PC-9 (cell line): ENCODE results near the gene CST8. TPM values are rescaled to one million over a fixed set of nuclear protein-coding genes. Genes with fewer than 3 reads are reported as not detected.
"Not testable (repeated sequence)": the region's sequence is repeated elsewhere in the genome, so short reads cannot be mapped to it uniquely, and the experiment has no call there.

Experiments used
- BruUV-seq: library from RNA; stranded (reverse); fragments of 400-500 nt; replicated peaks from 2 replicates; lab custom pipeline; 2021; lab: Mats Ljungman, UMichigan
- CTCF ChIA-PET: fragments of 300-600 bp; sonication (Branson Sonifier 250); formaldehyde crosslinking; loops from one replicate; lab custom pipeline; 2022; ENCODE audit warnings: antibody characterized with exemption; lab: Charles Lee
- POLR2A ChIA-PET: fragments of 300-600 bp; sonication (Branson Sonifier 250); formaldehyde crosslinking; loops from one replicate; lab custom pipeline; 2022; ENCODE audit warnings: antibody characterized with exemption; ENCODE audit not compliant: unreplicated experiment; lab: Charles Lee
- DNase-seq, 2 experiments: peaks; one replicate each; pipeline versions ENCODE4 v3.0.0 to v3.0.0-alpha.2; 2015 to 2022; ENCODE audit warnings: mixed read lengths in 1 of 2
- H2AFZ ChIP-seq: fragments of 200-600 bp; sonication (generic); 2 replicates; pipeline ENCODE4 v1.8.1; 2017; ENCODE audit warnings: antibody characterized with exemption
- H3F3A ChIP-seq: fragments of 200-600 bp; sonication (generic); 2 replicates; pipeline ENCODE4 v1.8.1; 2017; ENCODE audit warnings: antibody characterized with exemption, mild to moderate bottlenecking, low read depth; ENCODE audit not compliant: insufficient read depth
- H3K27ac ChIP-seq: fragments of 200-600 bp; sonication (generic); 2 replicates; pipeline ENCODE4 v1.6.1; 2016; ENCODE audit warnings: mixed run types
- H3K27me3 ChIP-seq: fragments of 200-600 bp; sonication (generic); 2 replicates; pipeline ENCODE4 v1.6.1; 2016; ENCODE audit warnings: low read depth, mixed run types; ENCODE audit not compliant: insufficient read depth
- H3K36me3 ChIP-seq: fragments of 200-600 bp; sonication (generic); 2 replicates; pipeline ENCODE4 v1.6.1; 2016; ENCODE audit warnings: low read depth, mixed run types
- H3K4me1 ChIP-seq: fragments of 200-600 bp; sonication (generic); replicated peaks from 2 replicates; pipeline ENCODE4 v1.6.1; 2016; ENCODE audit warnings: mixed run types; ENCODE audit not compliant: insufficient read depth
- H3K4me2 ChIP-seq: fragments of 200-600 bp; sonication (generic); 2 replicates; pipeline ENCODE4 v1.6.1; 2017; ENCODE audit warnings: mixed run types
- H3K4me3 ChIP-seq: fragments of 200-600 bp; sonication (generic); 2 replicates; pipeline ENCODE4 v1.6.1; 2016; ENCODE audit warnings: mixed run types
- H3K79me2 ChIP-seq: fragments of 200-600 bp; sonication (generic); 2 replicates; pipeline ENCODE4 v1.6.1; 2017; ENCODE audit warnings: low read depth, mixed run types
- H3K9me2 ChIP-seq: fragments of 200-600 bp; sonication (generic); 2 replicates; pipeline ENCODE4 v1.8.1; 2017; ENCODE audit warnings: mild to moderate bottlenecking; ENCODE audit not compliant: insufficient read depth
- H3K9me3 ChIP-seq: fragments of 200-600 bp; sonication (generic); 2 replicates; pipeline ENCODE4 v1.8.1; 2016; ENCODE audit warnings: low read depth; ENCODE audit not compliant: insufficient read depth
- H4K20me1 ChIP-seq: fragments of 200-600 bp; sonication (generic); 2 replicates; pipeline ENCODE4 v1.8.1; 2017; ENCODE audit not compliant: insufficient read depth
- EZH2 ChIP-seq: fragments of 200-600 bp; sonication (generic); IDR thresholded peaks from 2 replicates; pipeline ENCODE4 v1.8.0; 2017; ENCODE audit warnings: antibody characterized with exemption, low read depth
- intact Hi-C: fragments of 100-400 bp; cut with micrococcal nuclease; formaldehyde crosslinking; loops from one replicate; pipeline ENCODE4 v1.10.0; 2022; ENCODE audit not compliant: unreplicated experiment
- total RNA-seq: library from RNA; stranded (reverse); gene quantifications from 2 replicates; pipeline ENCODE4 v1.2.3, GENCODE V29; 2021
- TF ChIP-seq, protein P1 (sequence below): fragments of 200-600 bp; sonication (generic); conservative IDR thresholded peaks from 2 replicates; pipeline ENCODE4 v1.6.1; 2017; ENCODE audit warnings: mixed run types, antibody characterized with exemption, mild to moderate bottlenecking, moderate library complexity

CST8 gene
- total RNA-seq, 1 experiment from 2014 or later: not detected

DNA sequence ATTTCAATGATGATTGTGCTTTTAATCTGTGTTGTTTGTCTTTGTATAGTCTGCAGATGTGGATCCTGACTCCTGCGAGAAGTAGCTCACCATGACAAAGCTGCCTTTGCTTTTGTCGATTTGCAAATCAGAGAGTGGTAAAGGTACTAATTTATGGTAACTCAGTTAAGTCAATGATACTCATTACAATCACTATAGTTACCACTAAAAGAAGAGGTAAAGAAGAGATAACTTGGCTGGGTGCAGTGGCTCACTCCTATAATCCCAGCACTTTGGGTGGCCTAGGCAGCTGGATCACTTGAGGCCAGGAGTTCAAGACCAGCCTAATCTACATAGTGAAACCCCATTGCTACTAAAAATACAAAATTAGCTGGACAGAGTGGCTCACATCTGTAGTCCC, 17.6 kb upstream of the CST8 start:
- H3K36me3 ChIP-seq, H3K4me3 ChIP-seq, H3F3A ChIP-seq, H3K4me1 ChIP-seq, H3K9me2 ChIP-seq, H3K27me3 ChIP-seq, H3K27ac ChIP-seq, POLR2A ChIA-PET, CTCF ChIA-PET, H2AFZ ChIP-seq, H3K79me2 ChIP-seq, H3K9me3 ChIP-seq, H4K20me1 ChIP-seq, intact Hi-C loops, DNase-seq, BruUV-seq, H3K4me2 ChIP-seq: not testable (repeated sequence)

DNA sequence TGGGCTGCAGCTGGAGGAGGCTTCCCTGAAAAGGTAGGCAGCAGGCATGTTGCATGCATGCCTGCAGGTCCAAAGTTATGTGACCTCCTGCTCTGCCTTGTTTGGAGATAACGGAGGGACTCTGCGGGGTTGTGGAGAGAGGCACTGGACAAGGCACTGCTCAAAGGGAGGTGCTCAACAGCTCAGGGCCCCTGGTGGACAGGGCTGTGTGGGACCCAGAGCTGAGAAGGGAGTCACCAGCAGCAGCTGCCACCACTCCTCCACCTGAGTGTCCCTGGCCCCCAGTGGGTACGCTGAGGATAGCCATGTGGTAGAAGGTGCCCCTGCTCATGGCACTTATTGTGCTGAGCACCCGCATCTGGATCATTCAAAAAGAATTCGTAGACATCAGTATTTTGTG, 15.5 kb upstream of the CST8 start:
- DNase-seq: no peak
- Histone ChIP-seq H3K79me2 (no peaks in the 10 kb centered on the region), H2AFZ (no peak overlapping the region), H3K4me2 (no peak overlapping the region), H3K9me3 (no peaks in the 10 kb centered on the region), H3K27ac (no peak overlapping the region), H3K27me3 (no peaks in the 10 kb centered on the region), H3K36me3 (no peaks in the 10 kb centered on the region), H3K4me1 (no peaks in the 10 kb centered on the region), H3K4me3 (no peak overlapping the region), H3F3A (no peaks in the 10 kb centered on the region), H3K9me2 (no peaks in the 10 kb centered on the region), H4K20me1 (no peaks in the 10 kb centered on the region)
- ChIA-PET POLR2A (no interaction called here), CTCF (no interaction called here)
- intact Hi-C loops: no loop called here
- no peak for TF ChIP-seq EZH2
- TF ChIP-seq, protein P1, sequence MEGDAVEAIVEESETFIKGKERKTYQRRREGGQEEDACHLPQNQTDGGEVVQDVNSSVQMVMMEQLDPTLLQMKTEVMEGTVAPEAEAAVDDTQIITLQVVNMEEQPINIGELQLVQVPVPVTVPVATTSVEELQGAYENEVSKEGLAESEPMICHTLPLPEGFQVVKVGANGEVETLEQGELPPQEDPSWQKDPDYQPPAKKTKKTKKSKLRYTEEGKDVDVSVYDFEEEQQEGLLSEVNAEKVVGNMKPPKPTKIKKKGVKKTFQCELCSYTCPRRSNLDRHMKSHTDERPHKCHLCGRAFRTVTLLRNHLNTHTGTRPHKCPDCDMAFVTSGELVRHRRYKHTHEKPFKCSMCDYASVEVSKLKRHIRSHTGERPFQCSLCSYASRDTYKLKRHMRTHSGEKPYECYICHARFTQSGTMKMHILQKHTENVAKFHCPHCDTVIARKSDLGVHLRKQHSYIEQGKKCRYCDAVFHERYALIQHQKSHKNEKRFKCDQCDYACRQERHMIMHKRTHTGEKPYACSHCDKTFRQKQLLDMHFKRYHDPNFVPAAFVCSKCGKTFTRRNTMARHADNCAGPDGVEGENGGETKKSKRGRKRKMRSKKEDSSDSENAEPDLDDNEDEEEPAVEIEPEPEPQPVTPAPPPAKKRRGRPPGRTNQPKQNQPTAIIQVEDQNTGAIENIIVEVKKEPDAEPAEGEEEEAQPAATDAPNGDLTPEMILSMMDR: no peak
- BruUV-seq: no TSS peak

GRCh38 chr20:23476015-23476754, 14.7 kb upstream of the CST8 start:
- H3F3A ChIP-seq: no peaks in the 10 kb centered on the region
- BruUV-seq: no TSS peak
- H3K27ac ChIP-seq: no peak overlapping the region
- H4K20me1 ChIP-seq: no peaks in the 10 kb centered on the region
- H3K4me1 ChIP-seq: no peaks in the 10 kb centered on the region
- H3K4me3 ChIP-seq: no peak overlapping the region
- H3K79me2 ChIP-seq: no peaks in the 10 kb centered on the region
- ChIA-PET POLR2A (no interaction called here), CTCF (no interaction called here)
- H3K27me3 ChIP-seq: no peaks in the 10 kb centered on the region
- DNase-seq: no peak
- no peaks in the 10 kb centered on the region for H3K36me3 ChIP-seq
- TF ChIP-seq EZH2: no peak
- TF ChIP-seq, protein P1: no peak
- intact Hi-C loops: no loop called here
- no peak overlapping the region for H3K4me2 ChIP-seq
- H3K9me3 ChIP-seq: no peaks in the 10 kb centered on the region
- no peak overlapping the region for H2AFZ ChIP-seq
- no peaks in the 10 kb centered on the region for H3K9me2 ChIP-seq

GRCh38 chr20:23477223-23477622, 13.7 kb upstream of the CST8 start:
- H3K27ac ChIP-seq: no peak overlapping the region
- CTCF ChIA-PET: no interaction called here

More at GRCh38 chr20:23477223-23477622, 13.7 kb upstream of the CST8 start:
- Histone ChIP-seq H3F3A (no peaks in the 10 kb centered on the region), H2AFZ (no peak overlapping the region), H3K4me1 (no peaks in the 10 kb centered on the region), H3K4me3 (no peak overlapping the region), H3K27me3 (0 out of 2 replicates have a peak, but pooled peaks cover under 1% of the 10 kb centered on the region), H4K20me1 (no peaks in the 10 kb centered on the region), H3K9me3 (no peaks in the 10 kb centered on the region), H3K9me2 (no peaks in the 10 kb centered on the region), H3K36me3 (no peaks in the 10 kb centered on the region), H3K79me2 (no peaks in the 10 kb centered on the region), H3K4me2 (no peak overlapping the region)
- TF ChIP-seq, protein P1: no peak
- TF ChIP-seq EZH2: no peak
- intact Hi-C loops: no loop called here
- no peak for DNase-seq
- POLR2A ChIA-PET: no interaction called here
- BruUV-seq: no TSS peak
